ENCODE data around the gene MUC13.

The MUC13 gene

DNA sequence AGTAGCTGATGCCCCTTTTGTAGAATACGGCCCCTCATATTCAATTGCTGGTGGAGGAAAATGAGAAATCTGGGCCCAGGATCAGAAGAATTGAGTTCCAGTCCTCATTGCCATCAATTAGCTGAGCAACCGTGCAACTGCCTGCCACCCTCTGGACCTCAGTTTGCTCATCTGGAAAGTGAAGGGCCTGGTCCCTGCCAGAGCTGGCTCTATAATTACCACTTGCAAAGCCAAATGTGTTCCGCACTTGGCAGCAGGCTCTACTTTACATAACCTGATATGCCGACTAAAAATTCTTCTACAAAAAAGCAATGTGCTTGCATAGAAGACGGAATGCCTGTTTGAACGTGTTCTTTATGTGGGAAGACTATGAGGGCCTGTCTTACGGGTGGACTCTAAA lies 38.8 kb downstream of the MUC13 start:
- no peak for DNase-seq

DNA sequence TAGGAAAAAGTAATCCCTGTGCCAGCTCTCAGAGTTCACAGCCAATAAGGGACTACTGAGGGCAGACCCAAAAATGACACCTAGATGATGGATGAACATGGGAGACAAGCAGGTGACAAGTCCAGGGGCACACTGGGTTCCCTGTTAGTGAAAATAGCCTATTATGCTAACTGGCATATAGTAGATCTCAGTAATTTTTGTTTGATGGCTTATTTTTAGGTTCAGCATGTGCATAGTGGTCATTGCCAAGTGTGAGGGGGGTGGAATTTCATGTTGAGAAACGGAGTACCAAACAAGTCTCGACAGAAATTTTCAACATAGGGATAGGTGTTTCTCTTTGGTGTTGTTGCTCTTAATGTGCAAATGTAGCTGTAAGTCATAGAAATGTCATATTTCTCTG lies 41.0 kb downstream of the MUC13 start:
- DNase-seq: no peak

DNA sequence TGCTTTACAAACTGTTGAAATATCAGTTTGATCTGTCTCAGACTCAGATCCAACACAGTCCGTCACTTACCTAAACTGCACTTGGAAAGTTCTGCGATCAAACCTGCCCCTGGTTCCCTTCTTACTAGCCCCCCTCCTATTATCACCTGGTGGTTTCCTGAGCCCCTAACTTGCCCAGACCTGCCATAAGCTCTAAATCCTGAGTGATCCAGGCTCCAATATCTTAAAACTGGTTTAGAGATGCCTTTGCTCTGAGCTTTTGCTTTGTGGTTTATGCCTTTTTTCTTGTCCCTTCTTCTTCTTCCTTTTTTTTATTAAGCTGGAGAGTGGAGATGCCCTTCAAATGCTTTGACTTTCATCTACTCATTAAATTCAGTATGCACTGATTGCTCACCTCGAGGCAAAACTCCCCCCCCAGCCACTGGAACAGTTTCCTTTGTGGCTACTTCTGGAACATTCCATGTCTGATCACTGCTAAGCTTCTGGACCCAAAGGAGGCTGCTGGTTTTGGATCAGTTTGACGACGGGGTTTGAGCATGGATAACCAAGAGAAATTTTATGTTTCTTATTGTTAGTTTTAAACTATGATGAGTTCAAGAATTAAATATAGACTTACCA lies 43.9 kb downstream of the MUC13 start:
- no peak for DNase-seq

DNA sequence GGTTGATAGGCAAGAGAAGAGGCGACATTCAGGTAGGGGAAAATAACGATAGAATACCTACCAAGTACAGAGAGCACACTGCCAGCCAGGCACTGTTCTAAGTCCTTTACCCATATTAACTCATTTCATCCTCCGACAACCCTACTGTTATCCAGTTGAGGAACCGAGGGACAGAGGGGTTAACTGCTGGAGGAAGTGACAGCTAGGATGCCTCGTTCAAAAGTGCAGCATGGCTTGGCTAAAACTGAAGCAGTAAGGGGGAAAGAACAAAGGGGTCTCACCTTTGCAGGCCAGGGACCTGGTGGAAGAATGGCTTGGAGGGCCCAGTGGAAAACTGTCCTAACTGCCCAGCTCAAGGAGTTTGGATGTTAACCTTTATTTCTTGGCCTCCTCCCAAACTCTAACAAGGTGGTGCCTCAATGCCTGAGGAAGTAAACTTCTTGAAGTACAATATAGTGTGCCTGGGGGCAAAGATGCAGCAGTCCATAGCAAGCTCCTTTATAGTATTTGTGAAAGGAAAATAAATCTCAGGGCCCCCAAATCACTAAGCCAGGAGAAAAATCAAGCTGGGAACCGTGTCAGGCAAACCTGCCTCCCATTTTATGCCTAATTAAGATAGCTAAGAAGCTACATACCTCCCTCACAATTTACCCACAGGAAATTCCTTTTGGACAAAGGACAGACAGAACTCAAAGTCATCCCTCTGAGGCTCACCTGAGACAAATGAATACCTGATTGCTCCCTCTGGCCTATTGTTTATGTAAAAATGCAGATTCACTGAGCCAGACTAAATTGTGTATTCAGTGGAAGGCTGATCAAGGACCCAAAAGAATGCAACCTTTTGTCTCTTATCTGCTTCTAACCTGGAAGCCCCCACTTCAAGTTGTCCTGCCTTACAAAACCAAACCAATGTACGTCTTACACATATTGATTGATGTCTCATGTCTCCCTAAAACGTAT lies 45.8 kb downstream of the MUC13 start:
- DNase-seq: no peak

DNA sequence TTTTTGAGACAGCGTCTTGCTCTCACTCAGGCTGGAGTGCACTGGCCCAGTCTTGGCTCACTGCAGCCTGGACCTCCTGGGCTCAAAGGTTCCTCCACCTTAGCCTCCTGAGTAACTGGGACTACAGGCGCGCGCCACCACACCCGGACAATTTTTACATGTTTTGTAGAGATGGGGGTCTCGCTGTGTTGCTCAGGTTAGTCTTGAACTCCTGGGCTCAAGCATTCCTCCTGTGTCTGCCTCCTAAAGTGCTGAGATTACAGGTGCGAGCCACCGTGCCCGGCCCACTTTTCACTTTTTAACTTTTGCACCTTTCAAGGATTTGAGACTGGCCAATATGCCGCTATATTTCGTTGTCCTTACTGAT lies 46.6 kb downstream of the MUC13 start:
- DNase-seq: no peak

DNA sequence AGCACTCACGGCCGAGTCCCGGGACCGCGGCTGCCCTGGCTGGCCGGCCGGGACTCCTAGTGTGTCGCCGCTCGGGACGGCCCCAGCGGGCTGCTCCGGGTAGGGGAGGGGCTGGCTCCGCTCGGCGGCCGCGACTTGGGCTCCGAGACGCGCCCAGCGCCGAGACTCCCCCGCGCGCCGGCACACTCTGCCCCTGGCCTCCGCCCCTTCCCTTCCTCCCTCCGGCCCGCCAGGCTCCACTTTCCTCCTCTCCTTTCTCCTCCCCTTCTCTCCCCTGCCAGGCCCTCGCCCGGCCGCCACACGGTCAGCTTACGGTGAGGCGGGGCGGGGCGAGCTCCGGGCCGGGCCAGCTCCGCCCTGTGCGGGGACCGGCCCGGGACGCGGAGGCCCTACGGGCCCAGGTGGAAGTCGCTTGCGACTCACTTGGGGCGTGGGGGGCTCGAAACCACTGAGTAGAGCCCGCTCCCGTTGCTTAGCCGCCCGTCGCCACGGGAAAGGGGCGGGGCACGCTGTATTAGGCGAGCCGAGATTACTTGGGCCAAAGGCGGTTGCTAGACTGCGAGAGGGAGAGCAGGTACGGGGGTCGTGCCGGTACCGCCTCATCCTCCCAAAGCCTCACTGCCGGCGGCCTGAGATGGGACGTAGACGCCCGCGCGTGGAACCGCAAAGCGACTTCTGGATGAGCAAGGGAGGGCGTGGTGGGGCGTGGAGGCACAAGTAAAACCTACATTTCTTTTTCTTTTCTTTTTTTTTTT lies 47.2 kb downstream of the MUC13 start, which contains the start of gene ITGB5:
Gene ITGB5 (minus strand): TSS at position 189 of the 755 bp plus-strand sequence. CDS start 365 bp downstream, outside the sequence.
- peak; percentile 67 for DNase-seq

DNA sequence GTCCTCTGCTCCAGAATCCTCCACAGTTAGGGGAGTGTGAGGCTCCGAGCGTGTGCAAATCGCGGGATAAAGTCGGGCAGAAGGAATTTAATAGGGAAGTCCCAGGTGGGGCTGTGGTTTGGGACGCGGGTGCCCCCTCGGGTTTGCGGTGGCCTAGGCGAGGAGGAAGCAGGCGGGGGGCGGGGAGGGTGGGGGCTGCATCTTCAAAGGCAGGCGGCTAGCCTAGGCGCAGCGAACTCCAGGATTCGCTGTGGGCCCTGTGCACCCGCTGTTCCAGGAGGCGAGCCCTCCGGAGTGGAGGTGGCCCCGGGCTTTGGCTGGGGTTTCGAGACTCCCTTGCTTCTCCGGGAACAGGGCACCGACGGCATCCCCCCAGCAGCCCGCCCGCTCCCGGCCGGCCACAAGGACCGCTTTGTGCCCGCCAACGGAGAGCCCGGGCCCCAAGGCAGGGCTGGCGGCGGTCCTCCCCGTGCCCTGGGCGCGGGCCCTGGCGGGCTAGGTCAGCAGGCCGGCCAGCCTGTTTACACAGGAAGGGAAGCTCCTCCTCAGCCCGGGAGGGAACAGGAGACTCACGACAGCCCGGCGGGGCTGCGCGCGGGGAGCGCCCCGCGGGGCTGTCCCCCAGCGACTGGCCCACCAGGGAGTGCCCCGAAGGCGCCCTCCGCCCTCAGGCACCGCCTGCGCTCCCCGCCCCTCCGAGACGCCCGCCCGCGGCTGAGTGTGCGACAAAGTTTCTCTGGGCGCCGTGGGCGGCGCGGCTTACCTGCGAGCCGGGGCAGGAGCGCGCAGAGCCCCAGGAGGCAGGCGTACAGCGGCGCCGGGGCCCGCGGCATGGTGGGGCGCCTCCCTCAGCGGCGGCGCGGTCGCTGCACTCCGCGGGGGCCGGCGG lies 48.1 kb downstream of the MUC13 start:
- DNase-seq: peak; percentile 58

DNA sequence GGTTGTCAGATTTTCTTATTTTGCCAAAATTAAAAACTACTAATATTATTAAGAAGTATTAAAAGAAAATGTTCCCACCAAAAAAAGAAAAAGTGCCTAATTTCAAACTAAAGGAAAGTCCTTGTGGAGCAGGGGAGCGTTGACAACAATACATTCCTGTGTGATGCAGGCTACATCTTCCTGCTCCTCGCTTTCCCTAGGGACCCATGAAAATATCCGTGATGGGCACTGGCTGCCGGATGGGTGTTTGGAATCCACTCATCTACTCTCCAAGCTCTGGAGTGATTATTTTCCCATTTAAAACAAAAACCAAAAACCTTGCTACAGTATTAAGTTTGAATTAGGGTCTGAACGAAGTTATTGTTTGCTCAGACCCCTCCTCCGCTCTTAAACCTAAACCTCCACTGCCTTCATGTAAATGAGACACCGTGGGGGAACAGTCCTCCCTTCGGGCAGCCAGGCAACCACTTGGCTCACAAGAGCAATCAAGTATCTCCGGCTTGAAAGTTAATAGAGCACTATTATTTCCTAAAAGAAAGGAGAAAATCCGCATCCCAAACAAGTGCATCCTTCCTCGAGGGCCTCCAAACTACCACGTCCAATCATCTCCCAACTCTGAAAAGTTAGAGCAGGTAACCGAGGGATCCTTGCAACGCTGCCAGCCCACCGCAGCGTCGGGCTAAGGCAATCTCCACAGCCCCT lies 48.9 kb downstream of the MUC13 start:
- DNase-seq: no peak

DNA sequence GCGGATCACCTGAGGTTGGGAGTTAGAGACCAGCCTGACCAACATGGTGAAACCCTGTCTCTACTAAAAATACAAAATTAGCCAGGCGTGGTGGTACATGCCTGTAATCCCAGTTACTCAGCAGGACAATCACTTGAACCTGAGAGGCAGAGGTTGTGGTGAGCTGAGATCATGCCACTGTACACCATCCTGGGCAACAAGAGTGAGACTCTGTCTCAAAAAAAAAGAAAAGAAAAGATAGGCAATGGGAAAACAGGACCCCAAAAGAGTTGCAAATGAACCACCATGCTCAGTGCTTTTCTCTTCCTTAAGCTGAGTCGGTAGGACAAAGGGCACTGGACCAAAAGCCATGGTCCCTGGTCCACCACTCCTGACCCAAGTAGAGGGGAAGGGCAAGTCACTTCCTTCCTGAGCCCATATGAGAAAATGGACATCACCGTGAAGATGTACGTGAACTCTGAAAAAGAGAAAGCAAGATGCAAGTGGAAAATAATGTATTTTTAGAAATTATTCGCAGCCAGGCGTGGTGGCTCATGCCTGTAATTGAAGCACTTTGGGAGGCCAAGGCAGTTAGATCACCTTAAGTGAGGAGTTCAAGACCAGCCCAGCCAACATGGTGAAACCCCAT lies 50.0 kb downstream of the MUC13 start:
- peak; percentile 35 for DNase-seq

DNA sequence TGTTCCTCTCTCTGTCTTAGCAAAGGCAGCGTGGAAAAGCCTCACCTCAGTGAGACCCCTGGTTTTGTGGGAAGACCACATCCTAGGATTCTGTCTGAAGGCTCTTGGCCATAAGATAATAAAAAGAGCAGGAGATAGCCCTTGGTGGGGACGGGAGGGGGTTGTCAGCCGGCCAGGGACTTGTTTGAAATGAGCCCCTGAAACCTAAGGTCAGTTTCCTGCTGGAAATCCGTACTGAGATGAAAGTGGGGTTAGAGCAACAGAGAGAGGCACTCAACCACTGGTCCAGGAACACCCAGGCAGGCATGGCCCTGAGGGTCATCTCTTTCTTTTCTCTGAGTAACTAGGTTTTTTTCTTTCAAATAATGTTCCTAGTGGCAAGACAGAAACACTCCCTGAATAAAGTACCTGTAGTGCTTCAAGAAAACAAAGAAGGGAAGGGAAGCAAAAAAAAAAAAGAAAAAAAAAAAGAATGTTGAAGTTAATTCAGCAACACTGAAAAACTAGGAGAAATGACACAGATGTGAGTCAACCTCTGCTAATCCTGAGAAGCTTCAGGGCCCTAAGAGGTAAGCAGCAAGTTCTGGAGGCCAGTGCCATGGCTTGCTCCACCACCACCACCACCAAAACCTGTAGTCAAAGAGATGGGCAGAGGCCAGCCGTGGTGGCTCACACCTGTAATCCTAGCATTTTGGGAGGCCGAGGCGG lies 50.6 kb downstream of the MUC13 start:
- no peak for DNase-seq

DNA sequence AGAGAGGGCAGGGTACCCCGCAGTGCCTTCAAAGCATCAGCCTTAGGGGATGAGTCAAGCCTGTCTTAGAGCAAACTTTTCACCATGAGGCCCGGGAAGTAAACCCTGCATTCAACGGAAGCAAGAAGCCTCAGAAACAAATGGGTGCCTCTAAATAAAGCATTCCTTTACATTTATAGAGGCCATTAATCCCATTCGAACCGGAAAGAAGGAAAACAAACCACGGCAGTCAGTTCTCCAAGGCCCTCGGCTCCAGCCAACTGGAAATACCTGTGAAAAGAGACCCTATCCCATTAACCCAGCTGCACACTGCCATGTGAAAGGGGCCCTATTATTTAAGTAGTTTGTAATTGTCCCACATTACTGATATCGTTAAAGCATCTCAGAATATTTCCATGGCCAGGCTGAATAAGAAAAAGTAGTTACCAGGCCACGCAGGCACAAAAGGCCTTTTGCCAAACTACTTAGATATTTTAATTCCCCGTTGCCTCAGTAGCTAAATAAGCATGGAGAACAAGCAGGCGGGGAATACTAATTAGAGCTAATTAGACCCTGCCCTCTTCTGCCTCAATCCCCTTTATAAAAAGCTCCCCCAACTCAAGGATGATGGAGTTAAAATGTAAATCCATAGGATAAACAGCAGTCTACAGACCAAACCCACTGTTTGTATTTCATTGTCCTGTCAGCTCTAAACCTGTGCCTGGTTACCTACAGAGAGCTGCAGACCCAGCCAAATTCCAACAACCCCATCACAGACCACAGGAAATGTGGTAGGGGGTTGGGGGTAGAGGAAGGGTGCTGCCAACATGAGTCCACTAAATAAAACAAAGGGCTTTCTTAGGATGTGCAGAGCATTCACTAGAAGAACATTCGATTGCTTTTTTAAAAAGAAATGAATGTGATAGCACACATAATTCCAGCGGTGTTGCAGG lies 51.5 kb downstream of the MUC13 start:
- DNase-seq: no peak

DNA sequence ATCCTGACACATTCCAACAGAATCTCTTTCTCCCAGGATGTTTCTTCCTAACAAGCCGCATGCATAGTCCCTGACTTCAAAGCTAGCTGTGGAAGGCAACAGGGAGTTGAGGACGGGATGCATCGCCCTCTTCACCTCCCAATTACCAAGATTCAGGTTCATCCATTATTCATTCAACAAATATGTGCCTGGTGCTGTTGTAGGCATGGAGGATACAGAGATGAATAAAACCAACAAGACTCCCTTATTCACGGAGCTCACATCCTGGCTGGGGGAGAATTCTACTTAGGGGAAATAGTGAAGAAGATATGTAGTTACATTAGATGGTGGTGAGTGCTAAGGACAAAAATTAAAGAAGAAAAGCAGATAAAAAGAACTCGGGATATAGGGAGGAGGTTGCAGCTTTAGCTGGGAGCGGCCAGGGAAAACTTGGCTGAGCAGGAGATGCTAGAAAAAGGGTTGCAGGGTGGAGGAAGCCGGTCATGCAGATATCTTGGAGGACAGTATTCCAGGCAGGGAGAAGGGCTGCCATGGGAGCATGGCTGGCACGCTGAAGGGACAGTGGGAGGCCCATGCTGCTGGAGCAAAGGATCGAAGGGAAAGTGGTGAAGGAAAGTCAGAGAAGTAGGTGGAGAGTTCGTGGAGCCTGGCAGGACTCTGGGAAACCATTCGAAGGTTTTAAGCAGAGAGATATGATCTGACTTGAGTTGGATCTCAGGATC lies 52.4 kb downstream of the MUC13 start:
- no peak for DNase-seq

DNA sequence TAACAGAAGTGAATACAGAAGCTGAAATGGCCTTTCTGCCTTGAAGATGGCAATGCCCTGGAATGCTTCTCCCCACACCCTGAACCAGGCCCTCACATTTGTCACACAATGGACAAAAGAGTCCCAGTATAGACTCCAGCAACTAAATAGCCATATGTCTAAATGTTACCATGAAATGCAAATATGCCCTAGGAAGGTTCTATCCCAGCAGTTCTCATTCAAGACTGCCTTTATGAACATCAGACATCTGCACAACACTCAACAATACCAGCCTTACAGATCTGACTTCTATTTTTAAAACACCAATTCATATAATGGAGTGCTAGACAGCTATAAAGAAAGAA lies 55.2 kb downstream of the MUC13 start:
- DNase-seq: no peak

DNA sequence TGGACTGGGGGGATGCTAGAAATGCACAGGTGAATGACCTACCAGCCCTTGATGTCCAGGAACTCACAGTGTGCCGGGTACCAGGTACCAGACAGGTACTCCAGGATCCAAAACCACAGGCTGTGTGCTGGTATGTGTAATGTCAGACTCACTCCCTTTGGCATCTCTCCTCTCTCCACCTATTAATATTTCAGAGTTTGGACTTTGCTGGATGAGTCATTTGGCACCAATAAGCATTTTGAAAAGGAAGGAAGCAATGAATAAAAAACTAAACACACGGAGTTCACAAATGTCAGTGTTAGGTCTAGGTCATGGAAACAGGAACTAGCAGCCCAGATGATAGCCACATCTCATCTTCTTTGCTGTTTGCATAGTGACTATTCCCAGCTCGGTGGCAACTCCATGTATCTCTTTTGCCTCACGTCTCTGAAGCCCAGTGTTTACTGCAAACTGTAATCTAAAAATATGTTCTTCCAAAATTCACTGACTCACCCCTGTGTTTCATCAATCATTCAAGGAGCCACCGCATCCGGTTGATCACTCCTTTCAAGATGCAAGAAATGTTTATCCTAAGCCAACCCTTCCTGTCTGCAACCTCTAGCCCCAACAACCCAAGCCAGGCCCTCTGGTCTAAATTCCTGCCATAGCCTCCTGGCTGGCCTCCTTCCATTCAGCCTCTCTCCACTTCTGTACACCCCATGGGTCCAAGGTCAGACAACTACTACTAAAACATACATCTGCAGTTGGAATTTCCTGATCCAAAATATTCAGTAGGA lies 55.8 kb downstream of the MUC13 start:
- DNase-seq: peak; percentile 76

DNA sequence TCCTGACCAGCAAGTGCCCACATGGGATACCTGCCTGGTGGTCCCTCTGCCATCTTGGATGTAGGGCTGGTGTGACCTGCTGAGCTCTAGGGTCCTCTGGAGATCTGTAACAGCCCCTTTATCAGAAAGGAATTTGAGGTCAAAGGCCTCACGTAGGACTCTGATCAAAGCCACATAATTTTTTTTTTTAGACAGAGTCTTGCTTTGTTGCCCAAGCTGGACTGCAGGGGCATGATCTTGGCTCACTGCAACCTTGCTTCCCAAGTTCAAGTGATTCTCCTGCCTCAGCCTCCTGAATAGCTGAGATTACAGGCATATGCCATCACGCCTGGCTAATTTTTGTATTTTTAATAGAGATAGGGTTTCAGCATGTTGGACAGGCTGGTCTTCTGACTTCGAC lies 56.9 kb downstream of the MUC13 start:
- no peak for DNase-seq

DNA sequence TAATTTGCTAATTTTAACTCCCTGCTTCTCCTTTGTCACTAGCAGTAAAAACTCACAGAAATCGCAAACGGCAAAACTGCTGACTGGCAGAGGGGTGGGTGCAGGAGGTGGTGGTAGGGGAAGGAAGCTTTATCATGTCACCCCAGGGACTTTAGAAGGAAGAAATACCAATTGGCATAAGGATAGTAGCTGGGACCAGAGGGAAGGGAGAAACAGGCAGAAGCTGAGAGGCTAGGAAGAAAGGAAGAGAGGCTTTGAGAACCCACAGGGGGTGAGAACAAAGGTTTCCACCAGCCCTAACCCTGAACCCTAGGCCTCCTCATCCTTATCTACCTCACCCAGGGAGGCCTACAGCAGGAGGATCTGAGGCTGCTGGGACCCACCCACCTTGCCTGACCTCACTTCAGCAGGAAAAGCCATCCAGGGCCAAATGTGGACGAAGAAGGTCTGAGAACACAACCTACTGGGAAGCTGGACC lies 58.1 kb downstream of the MUC13 start:
- peak; percentile 77 for DNase-seq

DNA sequence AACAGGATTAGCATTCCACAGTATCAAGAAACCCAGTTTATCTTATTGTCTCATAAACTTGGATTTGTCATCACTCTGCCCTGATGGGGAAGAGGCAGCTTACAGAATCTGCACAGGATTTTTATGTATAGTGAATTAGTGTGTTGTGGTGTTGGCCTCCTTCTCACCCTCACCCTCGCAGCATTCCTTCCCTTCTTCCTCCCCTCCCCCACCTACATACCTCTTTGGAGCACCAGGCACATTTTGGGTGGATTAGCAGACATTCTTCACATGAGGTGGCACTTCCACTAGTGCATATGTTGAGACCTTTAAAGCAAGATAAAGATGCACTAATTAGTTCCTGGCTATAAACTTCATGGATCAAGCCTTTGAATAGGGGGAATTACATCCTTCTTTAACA lies 61.3 kb downstream of the MUC13 start:
- DNase-seq: no peak

DNA sequence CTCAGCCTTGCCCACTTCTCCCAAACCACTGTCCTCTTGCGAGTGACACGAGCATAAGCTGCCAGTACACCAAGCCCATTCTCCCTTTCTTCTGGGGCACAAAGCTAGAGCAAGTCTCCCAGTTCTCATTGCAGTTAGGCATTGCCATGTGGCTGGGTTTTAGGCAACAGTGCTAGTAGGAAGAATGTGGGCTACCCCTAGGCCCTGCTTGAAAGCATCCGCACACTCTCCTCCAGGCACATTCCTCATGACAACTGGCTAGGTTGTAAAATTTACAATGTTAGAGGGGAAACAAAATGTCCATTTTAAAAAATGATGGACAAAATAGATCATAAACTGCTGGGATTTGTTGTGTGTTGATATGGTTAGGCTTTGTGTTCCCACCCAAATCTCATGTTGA lies 67.0 kb downstream of the MUC13 start:
- no peak for DNase-seq

Data from suppressor macrophage treated with lipopolysaccharide for 4 hours (primary cell).